Osteocyte (in vitro differentiated cells): ENCODE results near the gene UBE2I. TPM values are rescaled to one million over a fixed set of nuclear protein-coding genes. Genes with fewer than 3 reads are reported as not detected.

ENCODE experiments used
- DNase-seq: peaks from one replicate; pipeline ENCODE4 v3.0.0; 2021; ENCODE audit warnings: mixed read lengths; ENCODE audit not compliant: unreplicated experiment; ENCODE audit errors: extremely low spot score
- H3K27ac Mint-ChIP-seq: one replicate; pipeline ENCODE4 v1.8.0; 2021; ENCODE audit warnings: mild to moderate bottlenecking, mixed read lengths; ENCODE audit not compliant: unreplicated experiment
- H3K27me3 Mint-ChIP-seq: one replicate; pipeline ENCODE4 v1.8.0; 2021; ENCODE audit warnings: mixed read lengths; ENCODE audit not compliant: unreplicated experiment
- H3K36me3 Mint-ChIP-seq: one replicate; pipeline ENCODE4 v1.8.0; 2021; ENCODE audit warnings: mixed read lengths; ENCODE audit not compliant: unreplicated experiment
- H3K4me1 Mint-ChIP-seq: one replicate; pipeline ENCODE4 v1.8.0; 2021; ENCODE audit warnings: mixed read lengths; ENCODE audit not compliant: unreplicated experiment
- H3K4me3 Mint-ChIP-seq: one replicate; pipeline ENCODE4 v1.8.0; 2021; ENCODE audit warnings: mild to moderate bottlenecking, moderate library complexity, mixed read lengths; ENCODE audit not compliant: unreplicated experiment
- H3K9me3 Mint-ChIP-seq: one replicate; pipeline ENCODE4 v1.8.0; 2021; ENCODE audit warnings: mixed read lengths; ENCODE audit not compliant: unreplicated experiment
- total RNA-seq: library from RNA; stranded (reverse); gene quantifications from 2 replicates; pipeline ENCODE4 v1.2.1, GENCODE V29; 2021
- TF ChIP-seq, protein P1 (sequence below): fragments of 200-600 bp; sonication (generic); IDR thresholded peaks from 2 replicates; pipeline ENCODE4 v1.5.0; 2021; ENCODE audit warnings: antibody characterized with exemption, mild to moderate bottlenecking, moderate library complexity

UBE2I gene
- total RNA-seq, 1 donor from 2014 or later = 131 TPM

DNA sequence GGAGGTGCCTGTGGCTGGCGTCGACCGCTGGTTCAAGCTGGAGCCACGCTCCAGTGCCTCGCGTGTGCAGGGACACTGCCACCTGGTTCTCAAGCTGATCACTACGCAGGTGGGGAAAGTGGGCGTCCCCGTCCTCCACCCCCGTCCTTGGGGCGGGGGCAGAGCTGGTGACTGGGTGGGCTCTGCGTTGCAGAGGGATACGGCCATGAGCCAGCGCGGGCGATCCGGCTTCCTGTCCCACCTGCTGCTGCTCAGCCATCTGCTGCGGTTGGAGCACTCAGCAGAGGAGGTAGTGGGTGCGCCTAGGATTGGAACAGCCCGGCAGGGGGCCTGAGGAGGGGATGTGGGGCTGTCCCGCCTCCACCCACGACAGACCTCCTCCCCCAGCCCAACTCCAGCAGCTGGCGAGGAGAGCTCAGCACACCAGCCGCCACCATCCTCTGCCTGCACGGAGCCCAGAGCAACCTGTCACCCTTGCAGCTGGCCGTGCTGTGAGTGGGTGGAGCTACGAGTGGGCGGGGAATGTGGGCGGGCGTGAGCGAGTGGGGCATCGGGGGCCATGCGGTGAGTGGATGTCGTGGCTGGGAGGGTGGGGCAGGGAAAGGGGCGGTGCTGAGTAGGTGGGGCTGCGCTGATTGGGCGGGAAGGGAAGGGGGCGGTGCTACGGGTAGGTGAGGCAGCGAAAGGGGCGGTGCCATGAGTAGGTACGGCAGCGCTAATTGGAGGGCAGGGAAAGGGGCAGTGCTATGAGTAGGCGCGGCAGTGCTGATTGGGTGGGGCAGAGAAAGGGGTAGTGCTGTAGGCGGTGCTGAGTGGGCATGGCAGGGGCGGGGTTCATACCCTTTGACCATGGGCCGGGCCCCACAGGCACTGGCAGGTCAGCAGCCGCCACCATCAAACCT lies 33.3 kb downstream of the UBE2I start:
- DNase-seq = no peak
- H3K36me3 Mint-ChIP-seq = no peaks in the 10 kb centered on the region
- H3K9me3 Mint-ChIP-seq = no peaks in the 10 kb centered on the region
- H3K27ac Mint-ChIP-seq = no peak overlapping the region
- H3K27me3 Mint-ChIP-seq = peaks cover 5% of the 10 kb centered on the region
- H3K4me1 Mint-ChIP-seq = peaks cover 9% of the 10 kb centered on the region
- TF ChIP-seq, protein P1, sequence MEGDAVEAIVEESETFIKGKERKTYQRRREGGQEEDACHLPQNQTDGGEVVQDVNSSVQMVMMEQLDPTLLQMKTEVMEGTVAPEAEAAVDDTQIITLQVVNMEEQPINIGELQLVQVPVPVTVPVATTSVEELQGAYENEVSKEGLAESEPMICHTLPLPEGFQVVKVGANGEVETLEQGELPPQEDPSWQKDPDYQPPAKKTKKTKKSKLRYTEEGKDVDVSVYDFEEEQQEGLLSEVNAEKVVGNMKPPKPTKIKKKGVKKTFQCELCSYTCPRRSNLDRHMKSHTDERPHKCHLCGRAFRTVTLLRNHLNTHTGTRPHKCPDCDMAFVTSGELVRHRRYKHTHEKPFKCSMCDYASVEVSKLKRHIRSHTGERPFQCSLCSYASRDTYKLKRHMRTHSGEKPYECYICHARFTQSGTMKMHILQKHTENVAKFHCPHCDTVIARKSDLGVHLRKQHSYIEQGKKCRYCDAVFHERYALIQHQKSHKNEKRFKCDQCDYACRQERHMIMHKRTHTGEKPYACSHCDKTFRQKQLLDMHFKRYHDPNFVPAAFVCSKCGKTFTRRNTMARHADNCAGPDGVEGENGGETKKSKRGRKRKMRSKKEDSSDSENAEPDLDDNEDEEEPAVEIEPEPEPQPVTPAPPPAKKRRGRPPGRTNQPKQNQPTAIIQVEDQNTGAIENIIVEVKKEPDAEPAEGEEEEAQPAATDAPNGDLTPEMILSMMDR = no peak
- no peak overlapping the region for H3K4me3 Mint-ChIP-seq

DNA sequence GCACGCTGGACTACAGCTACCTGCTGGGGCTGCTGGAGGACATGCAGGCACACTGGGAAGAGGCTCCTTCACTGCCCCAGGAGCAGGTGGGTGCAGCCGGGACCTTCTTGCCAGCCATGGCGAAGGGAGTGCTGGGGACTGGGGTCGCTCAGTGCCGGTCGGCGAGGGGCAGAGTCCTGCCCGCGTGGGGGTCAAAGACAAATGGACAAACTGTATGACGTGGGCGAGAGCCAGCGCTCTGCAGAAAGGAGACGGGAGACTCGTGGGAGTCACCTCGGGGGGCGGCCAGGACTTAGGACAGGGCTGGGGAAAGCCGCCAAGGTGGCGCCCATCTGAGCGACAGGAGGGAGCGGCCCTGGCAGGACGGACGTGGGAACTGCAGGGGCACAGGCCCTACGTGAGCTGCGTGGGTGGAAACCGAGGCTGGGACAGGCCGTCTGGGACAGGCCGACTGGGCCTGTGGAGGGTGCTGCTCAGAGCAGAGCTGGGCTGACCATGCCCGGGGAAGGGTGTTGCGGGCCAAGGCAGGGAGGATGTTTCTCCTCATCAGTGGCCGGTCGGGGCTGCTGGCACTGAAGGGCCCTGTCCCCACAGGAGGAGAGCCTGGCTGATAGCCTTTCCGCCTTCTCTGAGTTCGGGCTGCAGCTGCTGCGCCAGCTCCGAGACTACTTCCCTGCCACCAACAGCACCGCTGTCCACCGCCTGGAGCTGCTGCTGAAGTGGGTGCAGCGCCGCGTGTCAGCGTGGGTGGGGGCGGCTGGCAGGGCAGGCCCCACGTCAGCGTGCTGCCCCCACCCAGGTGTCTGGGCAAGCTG lies 34.2 kb downstream of the UBE2I start:
- peaks cover 5% of the 10 kb centered on the region for H3K27me3 Mint-ChIP-seq
- H3K4me3 Mint-ChIP-seq = no peak overlapping the region

DNA sequence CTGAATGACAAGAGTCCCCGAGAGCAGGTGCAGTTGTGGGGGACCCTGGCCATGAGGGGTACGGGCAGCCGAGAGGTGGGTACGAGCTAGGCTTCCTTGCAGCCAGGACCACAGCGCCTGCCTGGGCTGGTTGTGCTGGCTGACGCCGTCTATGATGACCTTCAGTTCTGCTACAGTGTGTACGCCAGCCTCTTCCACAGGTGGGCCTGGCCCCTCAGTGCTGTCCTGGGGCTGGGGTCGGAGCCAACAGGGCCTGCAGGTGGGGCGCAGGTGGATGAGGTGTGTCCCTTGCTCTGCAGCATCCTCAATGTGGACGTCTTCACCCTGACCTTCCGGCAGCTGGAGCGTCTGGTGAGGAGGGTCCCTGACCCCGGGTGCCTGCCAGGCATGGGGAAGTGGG lies 35.1 kb downstream of the UBE2I start:
- peaks cover 3% of the 10 kb centered on the region for H3K36me3 Mint-ChIP-seq
- no peaks in the 10 kb centered on the region for H3K9me3 Mint-ChIP-seq
- TF ChIP-seq, protein P1 = no peak
- no peak for DNase-seq
- no peak overlapping the region for H3K4me3 Mint-ChIP-seq
- H3K4me1 Mint-ChIP-seq = peaks cover 9% of the 10 kb centered on the region
- H3K27ac Mint-ChIP-seq = no peak overlapping the region
- H3K27me3 Mint-ChIP-seq = peaks cover 5% of the 10 kb centered on the region

More for the DNA sequence above, 34.2 kb downstream of the UBE2I start:
- Mint-ChIP-seq H3K36me3 (no peaks in the 10 kb centered on the region), H3K9me3 (no peaks in the 10 kb centered on the region), H3K27ac (no peak overlapping the region), H3K4me1 (peaks cover 9% of the 10 kb centered on the region)
- no peak for DNase-seq
- TF ChIP-seq, protein P1 = no peak

DNA sequence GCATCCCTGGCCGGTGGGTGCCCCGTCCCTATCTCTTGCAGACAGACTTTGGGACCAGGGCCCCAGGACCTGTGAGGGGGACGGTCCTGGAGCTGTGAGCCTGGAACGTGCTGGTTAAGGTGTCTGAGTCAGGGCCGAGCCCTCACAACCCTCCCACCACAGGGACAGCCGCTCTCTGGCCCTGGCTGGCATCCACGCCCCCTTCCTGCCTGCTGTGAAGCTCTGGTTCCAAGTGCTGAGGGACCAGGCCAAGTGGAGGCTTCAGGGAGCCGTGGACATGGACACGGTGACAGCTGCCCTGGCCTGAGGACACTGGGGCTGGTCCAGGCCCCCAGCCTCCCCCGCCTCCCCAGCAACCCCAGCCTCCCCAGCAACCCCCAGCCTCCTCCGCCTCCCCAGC lies 35.7 kb downstream of the UBE2I start:
- Mint-ChIP-seq H3K9me3 (no peaks in the 10 kb centered on the region), H3K27me3 (peaks cover 5% of the 10 kb centered on the region), H3K36me3 (peaks cover 5% of the 10 kb centered on the region), H3K4me3 (no peak overlapping the region), H3K27ac (no peak overlapping the region), H3K4me1 (peaks cover 9% of the 10 kb centered on the region)
- TF ChIP-seq, protein P1 = no peak
- no peak for DNase-seq
